Superior temporal gyrus (tissue), 1 donor: ENCODE data around the gene CFAP97D1.
"Not testable (repeated sequence)": the region's sequence is repeated elsewhere in the genome, so short reads cannot be mapped to it uniquely, and the experiment has no call there.

Experiments
- DNase-seq: peaks from one replicate; pipeline ENCODE4 v3.0.0-alpha.2; 2016; ENCODE audit errors: extremely low spot score

Gene CFAP97D1

DNA sequence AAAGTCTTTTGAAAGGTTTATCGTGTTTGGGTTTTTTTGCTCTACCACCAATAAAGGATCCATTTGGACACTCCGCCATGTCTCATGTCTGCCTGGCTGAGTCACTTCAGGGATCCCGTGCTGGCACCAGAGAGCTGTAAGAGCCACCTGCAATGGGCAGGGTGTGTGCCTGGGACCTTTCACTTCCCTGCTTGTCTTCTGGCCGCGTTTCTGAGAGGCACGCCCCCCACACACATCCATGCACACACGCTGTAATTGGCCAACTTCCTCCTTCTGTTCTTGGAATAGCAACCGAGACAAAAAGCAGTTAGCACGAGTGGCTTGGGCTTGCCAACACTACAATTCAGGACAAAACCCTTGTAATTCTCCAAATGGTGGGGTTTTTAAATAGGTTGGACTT lies 11.9 kb upstream of the CFAP97D1 start:
- peak; percentile 52 for DNase-seq

DNA sequence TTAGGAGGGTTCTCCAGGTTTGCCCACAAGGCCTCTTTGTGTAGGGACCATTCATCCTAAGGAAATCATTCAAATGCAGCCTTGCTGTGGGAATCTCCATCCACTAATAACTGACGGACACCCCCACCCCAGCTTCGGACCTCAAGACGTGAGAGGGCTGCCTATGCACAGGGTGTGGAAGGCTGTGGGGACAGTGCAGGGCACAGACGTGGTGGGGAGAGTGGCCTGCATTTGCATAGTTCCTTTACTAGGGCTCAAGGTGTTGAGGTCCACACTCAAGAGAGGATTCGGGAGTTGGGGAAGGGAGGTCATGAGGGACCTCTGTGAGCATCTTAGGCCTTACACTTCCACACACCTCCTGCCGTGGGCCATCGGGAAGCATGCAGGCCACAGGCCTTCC lies 11.3 kb upstream of the CFAP97D1 start:
- no peak for DNase-seq

GRCh38 chr17:43769426-43769825 lies 10.8 kb upstream of the CFAP97D1 start:
- no peak for DNase-seq

DNA sequence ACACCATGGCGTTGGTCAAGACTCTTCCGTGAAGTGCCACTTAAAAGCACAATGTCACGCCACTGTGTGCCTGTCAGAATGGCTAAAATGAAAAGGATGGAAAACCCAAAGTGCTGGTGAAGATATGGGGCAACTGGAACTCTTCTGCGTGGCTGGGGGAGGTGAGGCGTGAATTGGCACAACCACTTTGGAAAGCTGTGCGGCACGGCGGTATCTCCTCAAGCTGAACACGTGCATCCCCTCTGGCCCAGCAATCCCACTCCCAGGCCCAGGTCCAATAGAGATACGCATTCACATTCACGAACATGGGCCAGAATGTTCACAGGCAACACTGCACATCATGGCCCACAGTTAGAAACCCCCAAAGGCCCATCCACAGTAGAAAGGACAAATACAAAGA lies 10.4 kb upstream of the CFAP97D1 start:
- DNase-seq: no peak

GRCh38 chr17:43770957-43771356 lies 9.3 kb upstream of the CFAP97D1 start:
- DNase-seq: no peak

DNA sequence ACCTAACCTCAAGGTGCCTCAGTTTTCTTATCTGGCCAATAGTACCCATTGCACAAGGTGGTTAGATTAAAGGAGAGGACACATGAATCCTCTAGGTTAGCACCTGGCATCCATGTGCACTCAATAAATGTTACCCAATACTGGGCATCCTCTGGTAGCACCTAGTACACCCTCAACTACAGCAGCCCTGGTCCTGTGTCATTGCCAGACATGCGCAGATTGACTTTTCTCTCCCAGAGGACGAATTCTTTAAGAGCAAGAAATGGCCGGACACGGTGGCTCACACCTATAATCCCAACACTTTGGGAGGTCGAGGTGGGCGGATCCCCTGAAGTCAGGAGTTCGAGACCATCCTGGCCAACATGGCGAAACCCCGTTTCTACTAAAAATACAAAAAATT lies 8.8 kb upstream of the CFAP97D1 start:
- no peak for DNase-seq

GRCh38 chr17:43772877-43773648 lies 7.2 kb upstream of the CFAP97D1 start:
- no peak for DNase-seq

DNA sequence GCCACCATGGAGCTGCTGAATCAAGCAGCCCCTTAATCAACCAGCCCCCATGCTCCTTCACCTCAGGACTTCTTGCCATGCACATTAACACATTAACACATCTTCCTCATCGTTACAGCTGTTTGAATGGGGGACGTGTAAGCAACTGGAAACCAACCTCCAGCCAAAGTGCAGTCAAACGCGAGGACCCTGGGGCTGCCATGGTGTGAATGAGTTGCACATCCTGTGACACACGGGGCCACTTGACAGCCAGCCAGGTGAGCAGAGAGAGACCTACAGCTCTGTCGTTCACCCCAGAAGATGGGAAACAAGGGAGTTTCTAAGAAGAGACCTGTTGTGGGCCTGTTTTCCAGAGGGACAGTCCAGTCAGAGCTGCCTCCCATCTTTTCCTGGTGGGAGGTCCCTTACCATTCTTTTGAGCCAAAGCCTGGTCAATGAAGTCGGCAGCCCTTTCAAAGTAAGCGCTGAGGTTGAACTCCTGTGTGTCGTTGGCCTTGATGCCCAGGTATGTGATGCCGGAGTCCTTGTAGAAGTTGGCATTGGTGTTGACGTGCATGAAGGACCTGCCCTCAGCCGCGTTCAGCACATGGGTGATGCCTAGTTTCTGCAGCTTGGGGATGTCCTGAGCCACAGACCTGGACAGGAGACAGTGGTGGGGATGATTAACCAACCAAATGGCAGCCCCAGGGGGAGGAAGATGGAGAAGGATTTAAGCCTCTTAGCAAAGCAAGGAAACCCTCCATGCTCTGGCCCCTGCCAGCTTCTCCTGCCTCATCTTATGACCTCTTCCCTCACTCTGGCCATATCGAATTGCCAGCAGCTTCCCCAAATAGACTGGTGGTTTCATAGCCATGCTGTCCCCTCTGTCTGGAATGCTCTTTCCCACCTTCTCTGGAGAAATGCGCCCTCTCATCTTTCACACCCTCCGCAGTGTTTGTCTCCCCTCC lies 5.7 kb upstream of the CFAP97D1 start:
- DNase-seq: no peak

DNA sequence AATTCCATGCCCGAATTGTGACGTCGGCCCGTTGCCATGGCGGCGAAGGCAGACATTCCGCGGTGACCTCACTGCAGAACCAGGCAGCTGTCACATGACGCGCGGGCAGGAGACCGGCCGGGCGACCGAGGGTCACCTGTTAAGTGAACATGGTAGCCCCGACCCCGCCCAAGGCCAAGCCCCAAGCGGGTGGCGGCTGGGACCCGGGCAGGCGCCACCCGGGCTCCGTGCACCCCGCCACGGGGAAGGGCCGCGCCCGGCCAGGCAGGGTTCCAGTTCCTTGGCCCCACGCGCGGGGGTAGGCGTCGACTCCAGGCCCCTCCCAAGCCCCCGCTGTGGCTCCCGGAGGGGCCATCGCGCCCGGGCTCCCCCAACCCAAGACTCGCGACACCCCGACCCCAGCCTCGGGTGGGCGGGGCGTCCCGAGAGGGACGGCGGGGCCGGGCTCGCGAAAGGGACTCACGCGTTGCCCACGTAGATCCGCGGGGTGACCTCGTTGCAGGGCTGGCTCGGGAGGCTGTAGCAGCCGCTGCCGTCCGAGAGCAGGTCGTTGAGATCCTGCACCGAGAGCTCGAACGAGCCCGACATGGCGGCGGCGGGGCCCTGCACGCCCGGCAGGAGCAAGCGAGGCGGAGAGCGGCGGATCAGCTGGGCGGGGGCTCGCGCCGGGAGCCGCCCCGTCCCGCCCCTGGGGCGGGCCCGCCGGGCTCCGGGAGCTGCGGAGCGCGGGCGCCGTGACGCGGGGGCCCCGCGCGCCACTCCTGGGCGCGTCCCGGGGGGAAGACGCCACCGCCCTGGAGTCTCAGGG lies 1.7 kb upstream of the CFAP97D1 start, which contains the start of gene DUSP3:
TSS of gene DUSP3 (minus strand) at position 641 of the 808 bp plus-strand sequence. CDS start at position 588, 53 bp downstream.
- peak; percentile 84 for DNase-seq

DNA sequence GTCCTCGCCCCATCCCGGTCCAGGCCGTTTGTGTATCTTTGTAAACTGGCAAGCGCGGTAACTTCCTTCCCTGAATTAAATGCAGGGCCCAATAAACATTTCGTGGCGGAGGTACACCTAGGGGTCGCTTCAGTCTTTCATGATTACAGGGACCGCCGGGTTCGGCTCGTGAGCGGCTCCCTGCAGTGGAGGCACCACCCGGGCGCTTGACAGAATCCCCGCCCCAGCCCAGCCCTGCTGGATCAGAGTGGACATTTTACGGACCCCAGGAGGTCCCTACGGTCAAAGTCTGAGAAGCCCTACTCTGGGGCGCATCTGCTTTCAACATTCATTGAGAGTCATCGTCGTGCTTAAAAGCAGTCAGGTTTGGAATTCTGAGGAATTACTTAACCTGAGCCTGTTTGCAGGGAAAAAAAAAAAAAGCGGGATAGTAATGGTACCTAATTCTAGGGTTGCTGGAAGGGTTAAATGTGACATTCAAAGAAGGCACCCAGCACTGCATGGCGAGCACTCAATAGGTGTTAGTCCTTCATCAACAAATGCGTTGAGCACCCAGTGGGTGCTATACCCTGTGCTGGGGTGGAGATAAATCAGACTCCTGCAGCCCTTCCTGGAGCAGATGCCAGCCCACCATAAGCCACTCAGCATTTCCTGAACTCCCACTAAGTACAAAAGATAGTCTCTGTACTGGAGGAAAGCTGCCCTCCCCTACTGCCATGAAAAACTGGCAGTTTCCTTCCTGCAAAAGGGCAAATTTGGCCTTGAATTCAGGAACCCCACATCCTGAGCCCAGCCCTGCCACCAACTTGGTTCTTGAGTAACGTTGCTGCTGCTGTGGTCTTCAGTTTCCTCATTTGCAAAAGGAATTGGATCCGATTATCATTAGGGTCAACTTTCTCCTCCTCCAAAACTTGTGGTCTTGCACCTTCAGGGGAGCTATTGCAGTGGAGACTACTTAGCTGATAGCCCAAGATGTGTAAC lies 800 bp upstream of the CFAP97D1 start:
- DNase-seq: no peak

DNA sequence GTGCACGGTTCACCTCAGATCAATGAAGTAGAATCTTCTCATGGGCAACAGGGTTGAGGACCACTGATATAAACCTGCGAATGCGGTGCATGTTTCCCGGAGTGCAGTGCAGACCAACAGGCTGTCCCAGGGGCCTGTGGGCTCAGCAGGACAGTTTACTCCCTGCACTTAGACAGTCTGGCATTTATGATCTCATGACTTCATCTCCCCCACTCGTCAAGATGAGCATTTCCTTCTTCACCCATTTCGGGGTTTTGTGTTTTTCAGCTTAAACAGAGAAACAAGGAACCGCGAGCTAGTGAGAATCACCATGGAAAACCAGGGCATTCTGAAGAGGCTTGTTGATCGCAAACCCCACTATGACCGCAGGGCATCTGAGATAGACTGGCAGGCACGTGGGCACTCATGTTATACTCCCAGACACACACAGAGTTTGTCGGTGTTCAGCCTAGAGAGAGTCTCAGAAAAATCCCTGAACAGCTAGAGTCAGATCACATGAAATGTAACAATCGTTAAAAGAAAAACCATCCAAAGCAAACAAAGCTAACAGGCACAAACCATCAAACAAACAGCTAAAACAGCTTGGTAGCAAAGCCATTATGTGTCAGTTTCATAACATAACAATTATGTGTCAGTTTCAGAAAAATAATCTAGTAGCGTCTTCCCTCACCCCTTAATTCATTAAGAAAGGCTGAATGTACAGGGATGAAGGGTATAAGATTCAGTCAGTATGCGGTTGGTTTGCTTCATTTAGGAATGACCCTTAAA lies 2.9 kb downstream of the CFAP97D1 start:
- DNase-seq: no peak

DNA sequence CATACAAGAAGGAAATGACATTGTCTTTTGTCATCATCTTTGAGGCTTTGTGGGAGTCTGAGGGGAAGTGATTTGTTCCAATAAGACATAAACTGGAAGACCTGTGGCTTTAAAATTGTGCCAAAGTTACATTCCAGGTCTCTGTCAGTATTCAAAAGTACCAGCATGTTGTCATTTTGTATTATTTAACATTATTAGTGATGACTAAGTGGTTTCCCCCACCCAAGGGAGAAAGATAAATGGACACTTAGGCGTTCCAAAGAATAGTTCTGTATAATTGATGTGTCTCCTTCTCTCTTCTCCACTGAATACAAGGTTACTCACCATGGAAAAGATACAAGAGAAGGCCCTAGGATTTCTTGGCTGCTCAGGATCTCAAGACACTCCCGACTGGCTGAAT lies 3.8 kb downstream of the CFAP97D1 start:
- no peak for DNase-seq

DNA sequence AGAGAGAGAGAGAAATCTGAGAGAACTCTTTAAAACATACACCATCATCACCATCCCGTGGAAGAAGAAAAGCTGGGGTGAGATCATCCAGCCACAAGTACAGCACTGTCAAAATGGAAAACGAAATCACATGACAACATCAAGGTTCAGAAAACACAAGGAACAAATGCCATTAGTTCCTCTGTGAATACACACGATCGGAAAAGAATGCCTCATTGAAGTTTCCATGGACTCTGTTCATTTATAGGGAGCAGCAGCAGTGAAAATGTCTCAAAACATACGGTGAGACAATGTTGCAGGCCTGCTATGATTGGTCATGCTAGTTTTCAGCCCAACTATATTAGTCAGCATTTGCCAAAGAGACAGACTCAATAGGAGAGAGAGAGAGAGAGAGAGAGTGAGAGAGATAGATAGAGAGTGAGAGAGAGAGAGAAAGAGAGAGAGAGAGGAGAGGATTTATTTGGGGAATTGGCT lies 4.4 kb downstream of the CFAP97D1 start:
- peak; percentile 78 for DNase-seq

- DNase-seq: no peak
Observed at GRCh38 chr17:43787728-43788127, 7.5 kb downstream of the CFAP97D1 start.

GRCh38 chr17:43788540-43788939 lies 8.3 kb downstream of the CFAP97D1 start:
- no peak for DNase-seq

- no peak for DNase-seq
Observed at GRCh38 chr17:43789482-43789881, 9.2 kb downstream of the CFAP97D1 start.

GRCh38 chr17:43790311-43790940 lies 10.2 kb downstream of the CFAP97D1 start:
- DNase-seq: no peak

DNA sequence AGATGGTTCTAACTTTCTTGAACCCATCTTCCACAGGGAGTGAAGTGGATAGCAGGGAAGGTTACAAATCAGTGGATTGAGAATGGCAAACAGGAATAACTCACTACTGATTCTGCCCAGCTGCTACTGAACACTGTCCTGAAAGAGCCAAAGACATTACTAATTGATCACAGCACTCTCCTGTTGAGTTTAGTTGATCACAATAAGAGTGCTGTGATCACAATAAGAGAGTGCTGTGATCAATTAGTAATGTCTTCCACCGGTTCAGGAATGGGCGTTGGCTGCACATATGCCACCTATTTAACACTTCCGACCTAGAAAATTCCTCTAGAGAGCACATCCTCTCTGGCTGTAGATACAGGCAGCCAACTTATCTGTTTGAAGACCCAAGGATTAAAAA lies 11.4 kb downstream of the CFAP97D1 start:
- DNase-seq: peak; percentile 66

DNA sequence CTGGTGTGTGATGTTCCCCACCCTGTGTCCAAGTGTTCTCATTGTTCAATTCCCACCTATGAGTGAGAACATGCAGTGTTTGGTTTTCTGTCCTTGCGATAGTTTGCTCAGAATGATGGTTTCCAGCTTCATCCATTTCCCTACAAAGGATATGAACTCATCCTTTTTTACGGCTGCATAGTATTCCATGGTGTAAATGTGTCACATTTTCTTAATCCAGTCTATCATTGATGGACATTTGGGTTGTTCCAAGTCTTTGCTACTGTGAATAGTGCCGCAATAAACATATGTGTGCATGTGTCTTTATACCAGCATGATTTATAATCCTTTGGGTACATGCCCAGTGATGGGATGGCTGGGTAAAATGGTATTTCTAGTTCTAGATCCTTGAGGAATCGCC lies 12.4 kb downstream of the CFAP97D1 start:
- DNase-seq: not testable (repeated sequence)
